Heart right ventricle (tissue), 16 donors: ENCODE results near the gene ARHGEF4. TPM values are rescaled to one million over a fixed set of nuclear protein-coding genes. Genes with fewer than 3 reads are reported as not detected.

Source experiments
- ATAC-seq, 8 donors: fragments of 200-7000 bp; cut with Tn5 transposase; one replicate each; pipeline ENCODE4 v1.9.1; 2020; ENCODE audit warnings: mild to moderate bottlenecking in 8 of 8, moderate library complexity in 8 of 8, moderate number of reproducible peaks in 1 of 8
- DNase-seq, 2 donors: peaks; one replicate each; pipeline ENCODE4 v3.0.0-alpha.2; 2020
- H3K27ac ChIP-seq, 10 donors: fragments of 200-600 bp; sonication (generic) in 2 of 10; one replicate each; pipeline versions ENCODE4 v1.5.0 to v1.8.0; 2020 to 2022; ENCODE audit warnings: mild to moderate bottlenecking in 3 of 10
- H3K27me3 ChIP-seq, 7 donors: fragments of 200-600 bp; one replicate each; pipeline ENCODE4 v1.8.0; 2021 to 2022; ENCODE audit warnings: mild to moderate bottlenecking in 2 of 7
- H3K36me3 ChIP-seq, 9 donors: fragments of 200-600 bp; sonication (generic) in 1 of 9; one replicate each; pipeline versions ENCODE4 v1.5.0 to v1.8.0; 2020 to 2022; ENCODE audit warnings: mild to moderate bottlenecking in 2 of 9
- H3K4me1 ChIP-seq, 9 donors: fragments of 200-600 bp; sonication (generic) in 1 of 9; one replicate each; pipeline versions ENCODE4 v1.5.0 to v1.8.0; 2020 to 2022; ENCODE audit warnings: mild to moderate bottlenecking in 4 of 9
- H3K4me3 ChIP-seq, 10 donors: fragments of 200-600 bp; sonication (generic) in 2 of 10; one replicate each; pipeline versions ENCODE4 v1.5.0 to v1.8.0; 2020 to 2022; ENCODE audit warnings: mild to moderate bottlenecking in 7 of 10, moderate library complexity in 2 of 10
- H3K9me3 ChIP-seq, 11 donors: fragments of 200-600 bp in 10 of 11; sonication (generic) in 2 of 11; one replicate each; pipeline versions ENCODE4 v1.5.0 to v1.8.0; 2013 to 2022; ENCODE audit warnings: mild to moderate bottlenecking in 2 of 11, control low read depth in 1 of 11, moderate library complexity in 1 of 11
- WGBS, 2 donors: extraction: QIAGEN DNeasy Blood & Tissue Kit; methylation state at CpG; one replicate each; pipeline ENCODE4 v1.1.7; 2013; ENCODE audit warnings: inconsistent platforms in 1 of 2; 5-methylcytosine and 5-hydroxymethylcytosine counted together
- intact Hi-C, 10 donors: fragments of 100-400 bp; cut with DNase I; formaldehyde crosslinking; loops; one replicate each; pipeline versions ENCODE4 v1.11.1 to v1.14.2; 2022
- polyA plus RNA-seq, 2 donors: library from polyadenylated mRNA; stranded (reverse); fragments of 200-250 nt; gene quantifications; one replicate each; pipeline ENCODE4 v1.2.3, GENCODE V29; 2013
- total RNA-seq, 10 donors: library from RNA; stranded (reverse); fragmentation: NEBNext Ultra II Directional in 3 of 10; extraction: Animal tissue kit (Norgen Biotek cat#: 25700) in 3 of 10; gene quantifications; one replicate each; pipeline versions ENCODE4 v1.2.1 to v1.2.4, GENCODE V29; 2021 to 2023
- TF ChIP-seq, protein P1 (sequence below), 9 donors: fragments of 200-600 bp; sonication (generic) in 2 of 9; IDR thresholded peaks; one replicate each; pipeline versions ENCODE4 v1.5.0 to v1.8.0; 2021 to 2022; ENCODE audit warnings: antibody characterized with exemption in 9 of 9, mild to moderate bottlenecking in 5 of 9, moderate library complexity in 1 of 9
- donor health status: Arrhythmogenic right ventricular cardiomyopathy.
- donor health status: ischemic (EF 13 %, LVEDD 7.1; RV severe dilation, severe dysfunction).
- donor health status: healthy with polysubstance abuse.
- donor health status: DM: no; HTN: yes; CAD: no.
- donor health status: DM: no; HTN: no; CAD: no.
- donor health status: ischemic (EF 25% LVEDD 6.9; RV normal size, moderate dysfunction).
- donor health status: ischemic (EF 25% LVEDD 5.7; RV mildly dilated, moderate dysfunction).
- donor health status: healthy.
- donor health status: DM: yes; HTN: yes; CAD: no.
- donor health status: Ischemic cardiomyopathy.
- donor health status: ischemic (EF 35%, LVEDD 5.7; RV mildly dilated, moderate dysfunction).
- donor health status: nonischemic (EF 11% LVEDD 7.7; RV severe dilation, severe dysfunction).
- donor health status: DM: yes; HTN: yes; CAD: no.
- donor health status: PGD.
- donor health status: ischemic (EF 29% LVEDD 5.4; RV normal size, mild dysfunction).
- donor health status: nonischemic (EF 23%, LVEDD 6.1; RV moderate dilation, normal function).

ARHGEF4 gene
- total and polyA plus RNA-seq, 12 donors = 0.67 to 6.5 (median 3.4) TPM

DNA sequence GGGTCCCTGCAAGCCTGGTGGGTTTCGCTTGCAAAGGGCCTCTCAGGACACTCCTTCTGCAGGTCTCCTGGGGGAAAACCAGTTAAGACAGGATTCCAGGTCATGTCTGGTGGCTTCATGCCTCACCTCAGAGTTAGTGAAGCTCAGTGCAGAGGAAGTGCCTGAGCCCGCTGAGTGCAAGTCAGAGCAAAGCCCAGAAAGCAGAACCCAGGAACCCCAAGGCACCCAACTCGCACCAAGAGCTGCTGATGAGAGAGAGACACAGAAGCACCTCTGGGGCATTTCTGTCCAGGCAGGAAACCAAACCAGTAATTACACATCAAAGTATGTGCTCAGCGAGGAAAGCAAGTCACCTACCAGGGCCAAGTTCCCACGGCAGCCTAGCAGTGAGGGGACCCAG, 78.4 kb downstream of the ARHGEF4 start:
- ATAC-seq (no peak), DNase-seq (no peak)
- H3K27ac ChIP-seq = no peak overlapping the region
- intact Hi-C loops = no loop called here
- no peak overlapping the region for H3K4me3 ChIP-seq
- TF ChIP-seq, protein P1, sequence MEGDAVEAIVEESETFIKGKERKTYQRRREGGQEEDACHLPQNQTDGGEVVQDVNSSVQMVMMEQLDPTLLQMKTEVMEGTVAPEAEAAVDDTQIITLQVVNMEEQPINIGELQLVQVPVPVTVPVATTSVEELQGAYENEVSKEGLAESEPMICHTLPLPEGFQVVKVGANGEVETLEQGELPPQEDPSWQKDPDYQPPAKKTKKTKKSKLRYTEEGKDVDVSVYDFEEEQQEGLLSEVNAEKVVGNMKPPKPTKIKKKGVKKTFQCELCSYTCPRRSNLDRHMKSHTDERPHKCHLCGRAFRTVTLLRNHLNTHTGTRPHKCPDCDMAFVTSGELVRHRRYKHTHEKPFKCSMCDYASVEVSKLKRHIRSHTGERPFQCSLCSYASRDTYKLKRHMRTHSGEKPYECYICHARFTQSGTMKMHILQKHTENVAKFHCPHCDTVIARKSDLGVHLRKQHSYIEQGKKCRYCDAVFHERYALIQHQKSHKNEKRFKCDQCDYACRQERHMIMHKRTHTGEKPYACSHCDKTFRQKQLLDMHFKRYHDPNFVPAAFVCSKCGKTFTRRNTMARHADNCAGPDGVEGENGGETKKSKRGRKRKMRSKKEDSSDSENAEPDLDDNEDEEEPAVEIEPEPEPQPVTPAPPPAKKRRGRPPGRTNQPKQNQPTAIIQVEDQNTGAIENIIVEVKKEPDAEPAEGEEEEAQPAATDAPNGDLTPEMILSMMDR (IDR thresholded peaks at IDR 0.05) = no peak
- no peaks in the 10 kb centered on the region for H3K36me3 ChIP-seq
- no peaks in the 10 kb centered on the region for H3K9me3 ChIP-seq
- H3K27me3 ChIP-seq = peaks cover 0 to 52% (median 41%) of the 10 kb centered on the region in 7 donors
- 88% methylated on average over 5 of the region's 5 CpGs for WGBS, 2 donors
- no peaks in the 10 kb centered on the region for H3K4me1 ChIP-seq

DNA sequence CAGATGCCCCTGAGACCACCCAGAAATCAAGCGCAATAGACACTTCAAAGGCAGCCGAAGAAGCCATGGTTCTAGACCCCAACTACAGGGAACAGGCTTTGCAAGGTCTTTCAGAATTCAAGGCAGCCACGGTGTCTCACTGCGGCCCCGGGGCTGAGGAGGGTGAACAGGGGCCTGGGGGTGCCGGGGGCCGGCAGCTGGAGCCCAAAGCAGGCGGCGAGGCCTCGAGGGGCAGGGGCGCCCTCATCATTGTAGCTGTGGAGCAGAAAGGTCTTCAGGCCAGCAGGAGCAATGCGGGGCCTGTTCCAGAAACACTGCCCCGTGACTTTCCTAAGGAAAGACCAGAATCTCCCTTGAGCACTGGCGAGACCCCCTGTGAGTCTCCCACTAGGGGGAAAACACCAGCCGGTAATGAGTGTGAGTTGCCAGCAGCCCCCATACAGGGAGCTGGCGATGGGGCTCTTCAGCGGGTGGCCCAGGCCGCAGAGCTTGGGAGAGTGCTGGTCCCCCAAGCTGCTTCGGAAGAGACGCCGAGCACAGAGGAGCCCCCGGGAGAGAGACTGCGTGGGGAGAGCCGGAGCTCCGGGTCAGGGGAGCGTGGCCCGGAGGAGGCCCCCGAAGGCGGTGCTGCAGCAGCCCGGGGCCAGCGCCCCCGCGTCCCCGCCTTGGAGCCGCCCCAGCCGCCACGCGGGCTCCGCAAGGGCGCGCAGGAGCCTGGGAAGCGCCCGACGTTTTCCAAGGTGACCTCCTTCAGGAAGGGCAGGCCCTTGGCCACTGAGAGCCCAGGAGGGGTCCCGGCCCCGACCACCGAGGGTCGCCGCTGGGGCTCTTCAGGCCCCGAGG, 79.1 kb downstream of the ARHGEF4 start:
- Histone ChIP-seq H3K9me3 (no peaks in the 10 kb centered on the region), H3K27me3 (peaks cover 0 to 51% (median 41%) of the 10 kb centered on the region in 7 donors), H3K27ac (no peak overlapping the region), H3K4me3 (no peak overlapping the region), H3K36me3 (no peaks in the 10 kb centered on the region), H3K4me1 (no peaks in the 10 kb centered on the region)
- intact Hi-C loops = no loop called here
- WGBS, 2 donors = 32% methylated on average over 45 to 50 of the region's 50 CpGs
- ATAC-seq (peak in 2 of 8 donors; percentile 32 to 48), DNase-seq (no peak)
- TF ChIP-seq, protein P1 (IDR thresholded peaks at IDR 0.05) = no peak

DNA sequence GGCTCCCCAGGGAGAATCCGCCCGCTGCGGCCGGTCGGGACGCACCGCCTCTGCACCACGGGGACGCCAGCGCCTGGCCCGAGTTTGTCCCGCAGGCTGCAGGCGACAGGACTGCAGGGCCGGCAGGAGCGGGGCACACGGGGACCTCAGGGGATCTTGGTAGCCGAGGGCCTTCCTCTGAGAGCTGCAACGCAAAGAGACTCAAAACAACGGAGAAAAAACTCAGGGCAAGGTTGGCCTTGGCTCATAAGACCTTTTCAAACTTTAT, 79.7 kb downstream of the ARHGEF4 start:
- Histone ChIP-seq H3K36me3 (no peaks in the 10 kb centered on the region), H3K27me3 (peaks cover 0 to 47% (median 41%) of the 10 kb centered on the region in 7 donors), H3K4me1 (no peaks in the 10 kb centered on the region), H3K4me3 (no peak overlapping the region), H3K27ac (no peak overlapping the region), H3K9me3 (no peaks in the 10 kb centered on the region)
- TF ChIP-seq, protein P1 (IDR thresholded peaks at IDR 0.05) = no peak
- WGBS, 2 donors = 14 to 16% methylated on average over 17 to 19 of the region's 19 CpGs
- intact Hi-C loops = no loop called here
- DNase-seq (no peak), ATAC-seq (no peak)

DNA sequence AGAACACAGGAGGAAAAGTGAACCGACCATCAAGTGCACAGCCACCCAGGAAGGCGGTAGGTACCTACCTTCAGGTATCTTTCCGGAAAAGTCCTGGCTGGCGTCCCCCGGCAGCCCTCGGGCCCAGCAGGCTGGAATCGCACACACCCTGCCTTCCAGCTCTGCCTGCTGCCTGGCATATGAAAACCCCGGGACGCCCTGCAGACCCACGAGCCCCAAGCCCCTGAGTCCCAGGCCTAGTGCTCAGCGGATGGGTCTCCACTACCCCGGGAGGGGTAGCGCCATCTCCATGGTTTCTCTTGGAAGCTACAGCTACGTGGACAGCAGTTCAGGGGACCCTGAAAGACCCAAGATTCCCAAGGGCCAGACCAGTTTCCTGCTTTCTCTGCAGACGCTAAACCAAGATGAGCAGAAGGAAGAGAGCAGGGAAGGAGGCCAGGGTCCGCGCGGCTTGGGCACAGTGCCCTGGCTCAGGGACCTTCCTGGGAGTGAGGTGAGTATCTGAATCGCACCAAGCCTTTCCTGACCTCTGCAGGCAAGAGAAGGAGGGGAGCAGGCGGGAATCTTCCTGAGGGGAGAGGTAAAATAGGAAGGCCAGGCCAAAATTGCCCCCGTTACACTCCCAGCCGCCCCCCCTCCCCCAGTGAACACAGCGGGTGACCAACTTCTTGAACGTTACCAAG, 80.4 kb downstream of the ARHGEF4 start:
- Histone ChIP-seq H3K4me3 (no peak overlapping the region), H3K27ac (no peak overlapping the region), H3K36me3 (no peaks in the 10 kb centered on the region), H3K9me3 (no peaks in the 10 kb centered on the region), H3K27me3 (peaks cover 0 to 47% (median 36%) of the 10 kb centered on the region in 7 donors), H3K4me1 (no peaks in the 10 kb centered on the region)
- TF ChIP-seq, protein P1 (IDR thresholded peaks at IDR 0.05) = no peak
- DNase-seq (no peak), ATAC-seq (no peak)
- 79 to 84% methylated on average over 24 of the region's 24 CpGs for whole genome bisulfite sequencing, 2 donors
- intact Hi-C loops = no loop called here
